Epithelial cell of prostate (primary cell): ENCODE data around the gene VPS41.
A peak's percentile ranks its signal among the peaks of the same experiment; 100 is the strongest.
"Not testable (repeated sequence)": the region's sequence is repeated elsewhere in the genome, so short reads cannot be mapped to it uniquely, and the experiment has no call there.

Source experiments
- DNase-seq: peaks from one replicate; pipeline ENCODE4 v3.0.0-alpha.2; 2011; ENCODE audit warnings: low read depth, low spot score
- H3K27ac ChIP-seq: fragments of 450-650 bp; 2 replicates; pipeline ENCODE4 v1.5.1; 2017; ENCODE audit warnings: mild to moderate bottlenecking

Gene VPS41

DNA sequence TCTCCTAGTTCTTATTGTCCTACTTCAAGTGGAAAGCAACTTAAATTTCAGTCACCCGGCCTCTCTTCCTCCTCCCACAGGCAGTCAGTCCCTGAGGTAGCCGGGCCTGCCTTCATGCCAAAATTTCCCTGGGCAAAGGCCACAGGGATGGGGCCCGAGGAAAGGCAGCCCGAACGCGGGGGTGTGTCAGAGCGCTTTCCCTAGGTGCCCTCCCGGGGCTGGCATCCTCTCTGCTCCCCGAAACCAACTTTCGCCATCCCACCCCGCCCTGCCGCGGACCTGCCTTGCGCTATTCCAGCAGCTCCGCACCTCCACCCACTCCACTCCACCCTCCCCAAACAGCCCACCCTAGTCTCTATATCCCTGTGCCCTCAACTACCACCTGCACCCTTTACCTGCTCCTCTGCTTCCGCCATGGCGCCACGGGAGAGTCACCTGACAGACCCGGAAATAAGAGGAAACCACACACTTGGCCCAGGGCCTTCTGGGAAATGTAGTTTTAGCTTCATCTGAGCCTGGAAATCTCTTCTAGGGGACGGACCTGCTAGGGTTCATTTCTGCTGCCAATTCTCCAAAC, at the start of gene VPS41:
Gene VPS41 (minus strand): TSS at position 433 of the 577 bp plus-strand sequence. CDS start 17 bp downstream, at position 416.
- DNase-seq: peak; percentile 10
- H3K27ac ChIP-seq: peak within 1 kb of the TSS; percentile 10

DNA sequence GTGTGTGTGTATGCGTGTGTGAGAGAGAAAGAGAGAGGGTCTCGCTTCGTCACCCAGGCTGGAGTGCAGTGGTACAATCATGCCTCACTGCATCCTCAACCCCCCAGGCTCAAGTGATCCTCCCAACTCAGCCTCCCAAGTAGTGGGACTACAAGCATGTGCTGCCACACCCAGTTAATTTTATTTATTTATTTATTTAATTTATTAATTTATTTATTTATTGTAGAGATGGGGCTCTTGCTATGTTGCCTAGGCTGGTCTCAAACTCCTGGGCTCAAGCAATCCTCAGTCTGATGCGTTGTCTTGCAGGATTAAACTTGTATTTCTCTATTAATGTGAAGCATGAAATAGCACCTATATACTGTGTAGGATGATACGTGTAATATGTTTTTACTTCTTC, 46.9 kb upstream of the VPS41 start:
- no peak for DNase-seq
- H3K27ac ChIP-seq: no peak overlapping the region

DNA sequence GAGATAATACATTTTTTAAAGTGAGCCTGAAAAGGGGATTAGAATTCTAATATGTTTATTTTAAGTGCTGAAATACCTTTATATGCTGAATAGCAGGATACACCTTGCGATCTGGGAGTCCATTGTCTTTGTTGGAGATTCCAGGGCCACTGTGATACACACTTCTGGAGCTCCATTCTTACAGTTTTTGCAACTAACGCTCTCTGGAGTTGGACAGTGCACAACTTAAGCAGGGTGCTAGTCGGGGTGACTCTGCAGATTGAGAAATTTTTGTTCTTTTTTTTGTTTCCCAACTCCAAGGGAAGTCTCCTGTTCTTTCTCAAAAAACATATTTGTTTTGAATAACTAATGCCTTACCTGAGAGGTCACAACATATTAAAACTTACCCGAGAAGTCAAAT, 45.0 kb upstream of the VPS41 start:
- DNase-seq: no peak
- H3K27ac ChIP-seq: no peak overlapping the region

DNA sequence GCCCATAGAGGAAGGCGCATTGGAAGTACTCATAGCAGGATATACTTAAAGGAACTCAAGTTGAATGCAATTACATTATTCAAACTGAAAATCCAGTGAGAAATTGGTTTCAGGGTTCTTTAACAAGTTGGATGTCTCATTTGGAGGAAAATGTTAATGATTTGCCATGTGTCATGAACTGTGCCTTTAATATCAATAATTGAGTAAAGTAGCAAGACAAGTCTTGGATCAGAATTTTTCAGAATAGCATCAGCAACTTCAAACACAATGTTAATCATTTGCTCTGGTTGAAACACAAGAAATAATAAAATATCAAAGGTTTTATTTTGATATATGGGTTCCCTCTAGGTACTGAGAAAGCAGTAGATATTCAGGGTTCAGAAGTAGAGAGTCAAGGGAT, 44.2 kb upstream of the VPS41 start:
- H3K27ac ChIP-seq: no peak overlapping the region

DNA sequence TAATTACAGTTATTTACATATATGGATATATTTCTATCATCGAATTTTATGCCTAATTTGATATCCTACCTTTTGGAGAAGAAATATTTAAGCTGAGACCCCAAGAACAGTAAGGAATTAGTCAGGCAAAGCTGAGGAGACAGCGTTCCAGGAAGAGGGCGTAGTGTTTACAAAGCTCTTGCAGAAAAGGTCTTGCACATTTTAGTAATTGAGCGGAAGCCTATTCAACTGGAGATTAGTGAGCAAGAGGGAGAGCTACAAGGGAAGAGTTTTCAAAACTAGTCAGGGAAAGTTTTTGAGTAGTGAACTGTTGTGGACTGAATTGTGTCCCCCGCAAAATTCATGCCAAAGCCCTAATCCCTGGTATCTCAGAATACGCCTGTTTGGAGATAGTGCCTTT, 42.2 kb upstream of the VPS41 start:
- no peak for DNase-seq
- H3K27ac ChIP-seq: no peak overlapping the region

More for the DNA sequence above, 44.2 kb upstream of the VPS41 start:
- DNase-seq: no peak

DNA sequence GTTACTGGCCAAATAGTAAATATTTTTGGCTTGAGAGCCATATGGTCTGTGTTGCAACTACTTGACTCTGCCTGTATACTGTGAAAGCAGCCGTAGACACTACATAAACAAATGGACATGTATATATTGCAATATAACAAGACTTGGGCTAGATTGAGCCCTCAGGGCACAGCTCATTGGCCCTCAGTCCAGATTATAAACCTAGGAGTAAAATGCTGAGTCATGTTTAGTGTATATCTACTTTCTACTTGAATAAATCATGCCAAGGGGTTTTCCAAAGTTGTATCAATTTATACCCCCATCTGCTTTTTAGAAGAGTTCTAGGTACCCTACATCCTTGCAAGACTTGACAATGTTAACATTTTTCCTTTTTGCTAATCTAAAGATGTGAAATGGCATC, 41.3 kb upstream of the VPS41 start:
- no peak overlapping the region for H3K27ac ChIP-seq
- no peak for DNase-seq

DNA sequence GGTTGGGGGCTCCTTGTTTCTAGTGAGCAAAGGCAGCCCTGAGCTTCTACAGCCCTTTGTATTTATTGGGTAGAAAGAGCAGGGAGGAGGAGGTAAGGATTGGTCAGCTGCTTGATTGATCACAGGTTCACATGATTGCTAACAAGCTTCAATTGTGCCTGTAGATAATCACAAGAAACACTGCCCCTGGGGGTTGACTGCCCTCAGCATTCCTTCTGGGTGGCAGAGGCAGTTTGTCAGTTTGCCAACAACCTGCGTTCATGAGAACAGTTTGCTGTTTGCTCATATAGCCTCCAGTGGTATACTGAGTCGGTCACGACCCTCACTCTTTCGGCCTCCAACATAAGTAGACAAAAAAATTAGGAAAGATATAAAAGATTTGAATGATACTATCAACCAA, 38.5 kb upstream of the VPS41 start:
- not testable (repeated sequence) for H3K27ac ChIP-seq, DNase-seq

DNA sequence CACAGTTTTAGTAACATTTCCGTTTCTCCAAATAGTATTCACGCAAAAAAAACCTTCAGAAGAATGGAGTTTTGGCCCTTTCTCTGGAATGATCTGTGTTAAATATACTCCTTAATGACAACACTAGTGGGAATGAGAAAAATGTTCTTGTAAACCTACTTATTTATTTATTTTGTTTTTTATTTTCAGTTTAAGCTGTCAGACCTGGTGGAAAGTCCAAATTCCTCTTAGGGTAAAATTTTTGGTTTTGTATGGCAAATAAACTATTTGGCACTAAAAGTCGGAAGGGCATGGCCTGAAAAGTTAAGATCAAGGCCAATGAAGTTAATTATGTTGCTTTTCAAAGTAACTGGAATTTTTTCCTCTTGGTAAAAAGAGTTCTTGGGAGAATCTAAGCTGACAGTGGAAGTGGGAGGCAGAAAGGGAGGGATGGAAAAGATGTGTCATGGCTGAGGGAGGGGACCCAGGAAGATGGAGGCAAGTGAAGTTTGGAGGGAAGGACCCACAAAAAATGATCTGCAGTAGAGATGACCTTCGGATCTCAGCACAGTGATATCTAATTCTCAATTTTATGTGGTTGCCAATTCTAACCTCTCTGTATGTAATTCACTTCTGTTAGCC, 33.5 kb upstream of the VPS41 start:
- H3K27ac ChIP-seq: no peak overlapping the region
- no peak for DNase-seq

DNA sequence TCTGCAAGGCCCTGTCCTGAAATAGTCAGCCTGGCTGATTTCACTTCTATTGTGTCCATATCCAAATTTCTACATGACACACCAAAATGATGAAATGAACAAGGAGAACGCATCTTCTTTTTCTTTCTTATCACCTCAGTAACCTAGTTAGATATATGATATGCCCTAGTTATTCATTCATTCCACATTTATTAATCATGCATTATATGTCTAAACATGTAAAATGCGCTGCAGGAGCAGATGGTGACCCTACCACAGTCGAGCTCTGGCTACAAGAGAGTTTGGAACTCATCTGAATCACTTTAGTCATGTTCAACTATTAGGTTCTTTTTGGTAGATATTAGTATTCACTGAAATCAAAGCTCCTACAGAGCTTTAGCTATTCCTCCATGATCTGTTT, 31.8 kb upstream of the VPS41 start:
- no peak overlapping the region for H3K27ac ChIP-seq
- DNase-seq: no peak

DNA sequence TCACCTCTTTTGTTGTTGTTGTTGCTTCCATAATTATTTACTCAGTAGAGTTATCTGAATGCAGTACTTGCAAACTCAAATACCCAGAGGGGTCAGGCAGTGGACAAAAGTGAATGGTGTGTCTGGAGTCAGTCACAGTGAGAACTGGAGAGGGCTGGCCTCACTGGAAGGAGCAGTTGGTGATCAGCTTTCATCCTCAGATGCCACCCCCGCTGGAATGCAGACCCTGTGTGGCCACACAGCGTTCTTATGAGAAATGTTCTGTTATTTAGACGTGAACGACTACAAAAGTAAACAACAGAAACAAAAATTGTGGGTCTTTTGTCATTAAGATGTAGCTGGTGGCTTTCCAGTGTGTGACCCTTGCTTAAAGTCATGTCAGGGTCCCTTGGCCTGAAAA, 29.6 kb upstream of the VPS41 start:
- no peak overlapping the region for H3K27ac ChIP-seq
- DNase-seq: no peak

DNA sequence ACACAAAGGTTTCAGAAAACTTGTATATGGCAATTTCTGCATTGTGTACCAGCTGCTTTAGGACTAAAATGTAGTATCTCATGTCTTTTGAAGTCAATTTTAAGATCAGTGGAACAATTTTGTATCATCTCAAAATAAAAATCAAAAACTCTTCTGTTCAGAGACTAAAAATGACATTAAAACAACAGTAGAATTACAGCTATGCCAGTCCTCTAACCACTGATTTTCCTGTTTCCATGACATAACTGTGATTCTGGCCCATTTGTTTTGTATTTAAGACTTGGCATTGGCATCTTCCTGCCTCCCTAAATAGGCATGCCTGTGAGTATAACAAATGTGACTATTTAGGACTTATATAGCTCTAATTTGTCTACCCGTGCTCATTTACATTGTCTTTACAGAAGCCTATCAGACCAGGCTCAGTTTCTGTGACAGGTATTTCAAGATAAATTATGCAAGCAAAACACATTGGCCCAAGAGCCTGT, 29.1 kb upstream of the VPS41 start:
- no peak overlapping the region for H3K27ac ChIP-seq
- DNase-seq: no peak

DNA sequence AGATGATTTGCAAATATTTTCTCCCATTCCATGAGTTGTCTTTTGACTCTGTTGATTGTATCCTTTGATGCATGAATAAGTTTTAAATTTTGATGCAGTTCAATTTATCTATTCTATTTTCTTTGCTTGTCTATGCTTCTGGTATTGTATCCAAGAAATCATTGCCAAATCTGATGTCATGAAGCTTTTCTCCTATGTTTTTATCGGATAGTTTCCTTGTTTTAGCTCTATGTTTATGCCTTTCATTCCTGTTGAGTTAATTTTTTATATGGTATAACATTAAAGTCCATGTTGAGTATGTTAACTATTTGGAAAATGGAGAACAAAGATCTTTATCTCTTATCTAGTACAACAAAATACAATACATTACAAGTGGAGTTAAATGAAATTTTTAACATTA, 27.6 kb upstream of the VPS41 start:
- DNase-seq: no peak

DNA sequence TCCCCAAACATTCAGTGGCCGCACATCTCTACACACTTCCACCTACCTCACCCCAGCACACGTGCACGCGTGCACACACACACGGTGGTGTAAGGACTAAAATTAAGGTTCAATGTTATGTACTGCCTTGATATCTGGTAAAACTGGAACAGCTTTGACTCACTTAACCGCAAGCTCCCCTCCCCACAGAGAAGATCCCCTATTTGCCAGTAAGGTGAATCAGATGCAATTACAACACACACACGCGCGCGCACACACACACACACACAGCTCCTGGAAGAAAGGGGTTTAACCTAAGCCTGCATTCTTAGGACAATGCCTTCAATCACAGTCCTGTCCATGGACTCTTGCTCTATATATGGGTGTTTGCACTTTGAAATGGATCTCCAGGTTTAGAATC, 25.5 kb upstream of the VPS41 start:
- DNase-seq: peak; percentile 33
- no peak overlapping the region for H3K27ac ChIP-seq

More for the DNA sequence above, 27.6 kb upstream of the VPS41 start:
- no peak overlapping the region for H3K27ac ChIP-seq

DNA sequence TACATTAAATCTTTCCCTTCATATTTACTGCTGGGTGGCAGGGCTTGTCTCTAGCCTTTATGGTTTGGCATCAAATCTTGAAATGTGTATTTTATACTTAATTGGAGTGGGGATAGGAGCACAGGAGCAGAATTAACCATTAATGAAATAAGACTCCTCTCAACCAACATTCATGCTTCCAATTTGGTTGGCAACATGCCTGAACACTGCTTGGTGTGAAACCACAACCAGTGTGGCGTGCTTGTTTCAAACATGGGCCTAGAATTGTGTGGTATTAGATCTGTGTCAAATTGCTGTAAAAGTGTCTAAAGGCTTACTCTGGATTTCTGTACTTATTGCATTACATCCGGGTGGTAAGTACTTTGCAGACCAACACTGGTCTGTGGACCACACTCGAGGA, 25.1 kb upstream of the VPS41 start:
- H3K27ac ChIP-seq: no peak overlapping the region
- no peak for DNase-seq

DNA sequence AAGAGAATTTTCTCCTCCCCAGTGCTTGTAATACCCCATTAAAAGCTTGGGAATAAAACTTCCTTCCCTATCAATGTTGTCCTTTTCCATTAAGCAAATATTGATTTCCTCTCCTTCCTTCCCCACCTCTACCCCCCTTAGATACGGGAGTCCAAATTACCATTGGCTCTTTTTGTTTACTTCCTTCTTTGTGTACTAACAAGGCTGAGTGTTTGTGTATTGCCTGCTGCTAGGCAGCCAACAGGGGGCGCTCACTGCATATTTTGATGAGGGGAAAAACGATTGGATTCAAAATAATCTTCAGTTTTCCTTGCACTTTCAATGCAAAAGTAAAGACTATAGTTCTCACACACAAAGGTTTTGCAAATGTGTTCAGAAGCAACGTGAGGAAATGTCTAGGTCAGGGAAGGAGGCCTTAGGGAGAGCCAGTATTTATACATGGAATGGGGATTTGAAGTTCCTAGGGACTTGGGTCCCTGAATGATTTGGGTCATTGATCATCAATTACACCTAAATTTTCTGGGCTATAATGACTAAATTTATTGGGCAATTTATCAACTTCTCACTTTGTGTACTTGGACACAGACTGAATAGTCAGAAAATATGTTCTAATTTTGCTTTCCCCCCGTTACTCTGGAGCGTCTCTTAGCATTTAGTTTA, 23.6 kb upstream of the VPS41 start:
- no peak for DNase-seq
- no peak overlapping the region for H3K27ac ChIP-seq

DNA sequence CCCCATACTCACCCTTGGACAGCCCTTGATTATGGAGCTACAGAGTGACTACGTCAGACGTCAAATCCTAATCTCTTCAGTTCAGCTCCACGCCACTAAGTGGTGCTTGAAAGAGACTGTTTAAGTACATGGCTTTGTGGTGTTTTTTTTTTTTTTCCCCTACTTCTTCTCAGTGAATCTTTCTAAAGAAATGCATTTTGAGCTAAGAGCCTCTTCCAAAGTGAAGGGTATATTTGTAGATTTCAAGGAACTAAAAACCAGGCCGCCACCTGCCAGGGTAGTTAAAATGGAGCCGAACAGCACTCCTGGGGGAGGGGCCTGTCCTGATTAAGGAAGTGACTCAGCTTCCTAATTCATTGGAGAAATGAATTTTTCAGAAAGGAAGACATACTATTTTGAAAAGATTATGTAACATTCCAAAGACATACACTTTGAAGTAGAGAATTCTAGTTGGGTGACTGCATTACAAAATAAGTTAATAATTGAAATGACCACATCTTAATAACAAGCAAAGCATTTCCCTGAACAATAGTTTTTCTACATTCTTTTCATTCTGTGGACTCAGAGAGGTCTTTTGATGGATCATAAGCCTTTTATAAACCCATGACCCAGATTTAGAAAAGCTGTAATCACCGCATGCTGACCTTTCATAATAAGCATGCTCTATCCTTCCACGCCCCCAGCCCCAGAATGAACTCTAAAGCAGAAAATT, 20.6 kb upstream of the VPS41 start:
- no peak for DNase-seq
- no peak overlapping the region for H3K27ac ChIP-seq

DNA sequence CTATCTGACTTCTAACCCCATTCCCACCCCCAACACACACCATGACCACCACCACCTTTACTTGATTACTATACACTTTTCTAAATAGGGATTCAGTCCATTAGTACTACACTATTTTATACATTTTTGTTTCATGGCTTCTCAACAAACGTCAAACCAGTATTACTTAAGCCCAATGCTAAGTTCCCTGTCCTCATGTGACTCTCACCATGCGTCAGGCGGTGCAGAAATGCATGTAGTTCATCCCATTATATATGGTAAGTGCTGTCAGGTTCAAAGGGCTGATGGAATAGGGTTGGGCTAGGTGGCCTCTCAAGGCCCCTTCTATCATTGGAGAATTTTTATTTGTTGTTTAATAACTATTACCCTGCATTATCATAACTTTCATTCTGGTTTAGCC, 19.5 kb upstream of the VPS41 start:
- no peak overlapping the region for H3K27ac ChIP-seq
- no peak for DNase-seq

DNA sequence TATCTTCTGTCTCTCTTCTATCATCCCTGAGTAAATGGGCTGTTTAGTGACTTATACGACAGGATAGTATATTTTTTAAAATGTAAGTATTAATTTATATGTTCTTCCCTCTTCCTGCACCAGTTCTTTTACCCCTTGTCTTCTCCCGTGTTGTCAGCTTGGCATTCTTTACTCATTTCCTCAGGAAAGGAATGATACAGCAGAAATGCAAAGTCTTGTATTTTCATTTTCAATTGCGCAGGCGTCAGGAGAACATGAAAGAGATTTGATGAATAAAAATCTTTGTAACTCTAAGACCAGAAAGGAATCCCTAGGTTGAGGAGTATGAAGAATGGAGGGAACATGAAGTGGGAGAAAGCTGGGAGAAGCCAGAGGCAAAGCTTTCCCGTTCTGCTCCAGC, 18.8 kb upstream of the VPS41 start:
- no peak overlapping the region for H3K27ac ChIP-seq
- no peak for DNase-seq

DNA sequence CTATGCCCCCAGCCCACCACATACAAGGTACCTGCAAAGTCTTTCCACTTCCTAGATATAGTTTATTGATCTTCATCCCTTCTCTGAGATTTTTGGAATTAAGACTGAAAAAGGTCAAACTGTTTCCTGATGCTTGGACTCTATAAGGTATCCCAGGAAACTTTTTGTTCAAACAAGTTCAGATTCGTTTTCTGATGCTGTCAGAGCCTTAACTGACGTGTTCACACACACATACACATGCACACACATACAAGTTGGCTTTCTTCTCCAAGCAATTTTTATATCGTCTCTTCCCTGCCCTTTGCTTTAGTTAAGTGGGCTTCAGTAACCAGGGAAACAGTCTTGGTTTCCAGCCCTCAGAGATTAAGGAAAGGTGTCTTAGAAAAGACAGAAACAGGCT, 11.7 kb upstream of the VPS41 start:
- H3K27ac ChIP-seq: no peak overlapping the region
- no peak for DNase-seq

DNA sequence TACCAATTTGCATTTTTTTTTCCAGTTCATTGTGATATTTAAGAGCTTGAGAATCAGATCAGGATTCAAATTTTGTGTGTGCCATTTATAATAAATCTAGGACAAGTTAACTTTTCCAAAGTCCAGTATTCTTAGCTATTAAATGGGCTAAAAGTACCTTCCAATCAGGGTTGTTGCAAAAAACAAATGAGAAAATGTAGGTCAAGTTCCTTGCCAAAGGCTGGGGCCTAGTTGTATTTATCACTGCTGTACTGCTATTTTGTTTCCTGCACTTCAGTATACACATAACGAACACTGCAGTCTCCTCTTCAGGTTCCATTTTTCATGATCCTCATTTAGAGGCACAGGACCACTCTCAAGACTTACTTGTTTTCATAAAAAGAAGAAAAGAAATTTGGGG, 7.4 kb upstream of the VPS41 start:
- no peak overlapping the region for H3K27ac ChIP-seq
- DNase-seq: no peak

DNA sequence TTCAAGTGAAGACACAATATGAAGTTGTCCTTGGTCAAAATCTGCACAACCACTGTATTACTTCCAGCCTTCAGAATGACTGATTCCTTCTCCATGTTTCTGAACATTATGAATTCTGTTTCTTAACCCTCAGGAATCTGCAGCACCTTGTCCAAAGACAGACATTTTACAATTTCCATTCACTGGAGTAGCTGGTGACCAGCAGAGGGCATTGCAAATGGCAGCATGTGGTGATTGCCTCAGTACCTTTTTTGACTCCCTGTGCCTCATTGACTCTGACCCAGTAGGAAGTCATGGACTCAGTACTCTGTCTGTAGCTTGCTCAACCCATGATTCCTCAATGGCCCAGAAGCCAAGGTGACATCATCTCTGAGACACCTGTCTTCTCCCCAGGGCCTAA, 879 bp upstream of the VPS41 start:
- no peak overlapping the region for H3K27ac ChIP-seq
- no peak for DNase-seq
